ENCODE measurements around the gene SYNGR2.

GRCh38 chr17:78164748-78165607 lies 3.4 kb upstream of the SYNGR2 start:
- TF ChIP-seq CTCF (conservative IDR thresholded peaks at IDR 0.05) = no peak
- no peak for TF ChIP-seq ZFX (IDR thresholded peaks at IDR 0.05)

Data from C4-2B (cell line).